ENCODE measurements around the gene MYH11. TPM values are rescaled to one million over a fixed set of nuclear protein-coding genes. Genes with fewer than 3 reads are reported as not detected.

The MYH11 gene
- total RNA-seq, 3 donors from 2014 or later: 11.7 to 144 (median 96.6) TPM

GRCh38 chr16:15780805-15781204, 76.0 kb downstream of the MYH11 start:
- H3K36me3 ChIP-seq: no peaks in the 10 kb centered on the region
- no peaks in the 10 kb centered on the region for H3K9me3 ChIP-seq
- no peak for TF ChIP-seq POLR2AphosphoS5 (IDR thresholded peaks at IDR 0.05)
- TF ChIP-seq POLR2A (IDR thresholded peaks at IDR 0.05): no peak
- TF ChIP-seq CTCF (IDR thresholded peaks at IDR 0.05): no peak
- H3K4me1 ChIP-seq: no peaks in the 10 kb centered on the region
- intact Hi-C loops (cut with DNase I; ENCODE audit: low total_unique reads): no loop called here
- no peak overlapping the region for H3K4me3 ChIP-seq
- no peak overlapping the region for H3K27ac ChIP-seq
- no peaks in the 10 kb centered on the region for H3K27me3 ChIP-seq
- DNase-seq (ENCODE audit: low spot score in 2 of 2): no peak

GRCh38 chr16:15779664-15780351, 77.0 kb downstream of the MYH11 start:
- Histone ChIP-seq H3K27me3 (no peaks in the 10 kb centered on the region), H3K36me3 (no peaks in the 10 kb centered on the region), H3K4me1 (no peaks in the 10 kb centered on the region), H3K9me3 (no peaks in the 10 kb centered on the region), H3K27ac (no peak overlapping the region), H3K4me3 (no peak overlapping the region)
- DNase-seq (ENCODE audit: low spot score in 2 of 2): no peak
- TF ChIP-seq POLR2AphosphoS5 (IDR thresholded peaks at IDR 0.05) (no peak), CTCF (IDR thresholded peaks at IDR 0.05) (no peak), POLR2A (IDR thresholded peaks at IDR 0.05) (no peak)
- intact Hi-C loops (cut with DNase I; ENCODE audit: low total_unique reads): no loop called here

- H3K27ac ChIP-seq: no peak overlapping the region
- H3K9me3 ChIP-seq: no peaks in the 10 kb centered on the region
- H3K4me1 ChIP-seq: no peaks in the 10 kb centered on the region
- intact Hi-C loops (cut with DNase I; ENCODE audit: low total_unique reads): no loop called here
- no peak for TF ChIP-seq POLR2AphosphoS5 (IDR thresholded peaks at IDR 0.05)
- no peak for TF ChIP-seq CTCF (IDR thresholded peaks at IDR 0.05)
- no peak for DNase-seq (ENCODE audit: low spot score in 2 of 2)
- no peaks in the 10 kb centered on the region for H3K36me3 ChIP-seq
- H3K27me3 ChIP-seq: no peaks in the 10 kb centered on the region
- H3K4me3 ChIP-seq: no peak overlapping the region
Measured at GRCh38 chr16:15778999-15779614, 77.7 kb downstream of the MYH11 start.

- intact Hi-C loops (cut with DNase I; ENCODE audit: low total_unique reads): no loop called here
- Histone ChIP-seq H3K9me3 (no peaks in the 10 kb centered on the region), H3K4me1 (no peaks in the 10 kb centered on the region), H3K27ac (no peak overlapping the region), H3K36me3 (no peaks in the 10 kb centered on the region), H3K27me3 (no peaks in the 10 kb centered on the region), H3K4me3 (no peak overlapping the region)
- no peak for DNase-seq (ENCODE audit: low spot score in 2 of 2)
- TF ChIP-seq POLR2A (IDR thresholded peaks at IDR 0.05) (no peak), POLR2AphosphoS5 (IDR thresholded peaks at IDR 0.05) (no peak), CTCF (IDR thresholded peaks at IDR 0.05) (no peak)
Measured at GRCh38 chr16:15778204-15778743, 78.6 kb downstream of the MYH11 start.

- H3K27me3 ChIP-seq: no peaks in the 10 kb centered on the region
- no peaks in the 10 kb centered on the region for H3K9me3 ChIP-seq
- intact Hi-C loops (cut with DNase I; ENCODE audit: low total_unique reads): no loop called here
- H3K4me1 ChIP-seq: no peaks in the 10 kb centered on the region
- H3K27ac ChIP-seq: no peak overlapping the region
- no peaks in the 10 kb centered on the region for H3K36me3 ChIP-seq
- no peak for DNase-seq (ENCODE audit: low spot score in 2 of 2)
- no peak overlapping the region for H3K4me3 ChIP-seq
- TF ChIP-seq POLR2AphosphoS5 (IDR thresholded peaks at IDR 0.05) (no peak), POLR2A (IDR thresholded peaks at IDR 0.05) (no peak), CTCF (IDR thresholded peaks at IDR 0.05) (no peak)
Measured at GRCh38 chr16:15777533-15778203, 79.2 kb downstream of the MYH11 start.

All from breast epithelium (tissue), 4 donors.